Panc1 (cell line): ENCODE measurements around the gene POLQ. TPM values are rescaled to one million over a fixed set of nuclear protein-coding genes. Genes with fewer than 3 reads are reported as not detected.

Experiments used
- ATAC-seq: fragments of 200-7000 bp; cut with Tn5 transposase; 2 replicates; pipeline ENCODE4 v1.9.1; 2020; ENCODE audit warnings: mild to moderate bottlenecking, moderate library complexity
- BruUV-seq: library from RNA; stranded (reverse); fragments of 400-500 nt; replicated peaks from 2 replicates; lab custom pipeline; 2021; lab: Mats Ljungman, UMichigan
- CTCF ChIA-PET: fragments of 300-600 bp; sonication (Branson Sonifier 250); formaldehyde crosslinking; loops from one replicate; lab custom pipeline; 2022; ENCODE audit warnings: antibody characterized with exemption; lab: Charles Lee
- POLR2A ChIA-PET: fragments of 300-600 bp; sonication (Branson Sonifier 250); formaldehyde crosslinking; loops from one replicate; lab custom pipeline; 2022; ENCODE audit warnings: antibody characterized with exemption; lab: Charles Lee
- DNase-seq: peaks from one replicate; pipeline ENCODE4 v3.0.0-alpha.2; 2010; ENCODE audit warnings: low read depth, low spot score
- H3K27ac ChIP-seq: 2 replicates; pipeline ENCODE4 v1.5.1; 2011; ENCODE audit warnings: mild to moderate bottlenecking, low read length, inconsistent platforms
- H3K27me3 ChIP-seq: fragments of 200-500 bp; sonication (Bioruptor generic); 2 replicates; pipeline ENCODE4 v1.6.0; 2014; ENCODE audit warnings: low read length, inconsistent platforms; ENCODE audit not compliant: control insufficient read depth, insufficient read depth
- H3K36me3 ChIP-seq: fragments of 200-500 bp; sonication (Bioruptor generic); 2 replicates; pipeline ENCODE4 v1.5.1; 2014; ENCODE audit warnings: inconsistent platforms, mild to moderate bottlenecking, low read length, moderate library complexity; ENCODE audit not compliant: control insufficient read depth, insufficient read depth
- H3K4me1 ChIP-seq: 2 replicates; pipeline ENCODE4 v1.5.1; 2011; ENCODE audit warnings: inconsistent platforms, mild to moderate bottlenecking, low read length, moderate library complexity; ENCODE audit not compliant: control insufficient read depth, insufficient read depth
- H3K4me3 ChIP-seq, 2 experiments: 2 replicates each; pipeline ENCODE4 v1.5.1; 2011 to 2012; ENCODE audit warnings: low read depth in 2 of 2, low read length in 2 of 2, mild to moderate bottlenecking in 2 of 2, inconsistent platforms in 1 of 2, moderate library complexity in 1 of 2
- H3K9me3 ChIP-seq: fragments of 200-500 bp; sonication (Bioruptor generic); 2 replicates; pipeline ENCODE4 v1.5.1; 2014; ENCODE audit warnings: low read depth, mild to moderate bottlenecking, inconsistent platforms, low read length, moderate library complexity; ENCODE audit not compliant: control insufficient read depth, insufficient read depth
- CTCF ChIP-seq: fragments of 450-650 bp; IDR thresholded peaks from 2 replicates; pipeline ENCODE4 v1.5.1; 2017; ENCODE audit warnings: mild to moderate bottlenecking
- POLR2AphosphoS5 ChIP-seq: IDR thresholded peaks from 2 replicates; pipeline ENCODE4 v1.6.1; 2012; ENCODE audit warnings: mild to moderate bottlenecking, low read depth, low read length, moderate library complexity
- REST ChIP-seq, 2 experiments: IDR thresholded peaks; 2 replicates each; pipeline ENCODE4 v1.6.1; 2011 to 2012; ENCODE audit warnings: low read depth in 2 of 2, control low read depth in 1 of 2, low read length in 1 of 2, mild to moderate bottlenecking in 1 of 2, moderate library complexity in 1 of 2; ENCODE audit not compliant: insufficient read depth in 1 of 2
- SIN3A ChIP-seq: IDR thresholded peaks from 2 replicates; pipeline ENCODE4 v1.6.1; 2012; ENCODE audit warnings: low read depth, mild to moderate bottlenecking, low read length, moderate library complexity, borderline replicate concordance; ENCODE audit not compliant: insufficient read depth
- TCF7L2 ChIP-seq: IDR thresholded peaks from 2 replicates; pipeline ENCODE4 v1.6.1; 2011; ENCODE audit warnings: mild to moderate bottlenecking, low read depth, low read length, inconsistent platforms
- in situ Hi-C: cut with HindIII; loops from 2 replicates; pipeline ENCODE4 v1.10.0; 2016; ENCODE audit warnings: low sequenced_read_pairs, low pct_unique_long_range_greater_than_20kb
- intact Hi-C: fragments of 100-400 bp; cut with micrococcal nuclease; formaldehyde crosslinking; loops from one replicate; pipeline ENCODE4 v1.10.0; 2022; ENCODE audit not compliant: unreplicated experiment
- total RNA-seq: library from RNA; stranded (reverse); gene quantifications from one replicate; pipeline ENCODE4 v1.2.1, GENCODE V29; 2021; ENCODE audit not compliant: unreplicated experiment

Gene POLQ
- total RNA-seq, 1 experiment from 2014 or later, result 11.9 TPM

- H3K9me3 ChIP-seq, result no peaks in the 10 kb centered on the region
Measured at GRCh38 chr3:121520510-121520909, 25.3 kb downstream of the POLQ start.

GRCh38 chr3:121517953-121518655 is 27.7 kb downstream of the POLQ start:
- intact Hi-C loops, result no loop called here
- Histone ChIP-seq H3K4me3 (no peak overlapping the region), H3K27ac (no peak overlapping the region), H3K36me3 (no peaks in the 10 kb centered on the region; the same call in 1 of the 2 replicates), H3K9me3 (no peaks in the 10 kb centered on the region), H3K27me3 (no peaks in the 10 kb centered on the region), H3K4me1 (no peaks in the 10 kb centered on the region)
- ATAC-seq (no peak), DNase-seq (no peak)
- ChIA-PET CTCF (no interaction called here), POLR2A (no interaction called here)
- TF ChIP-seq POLR2AphosphoS5 (no peak), REST (IDR thresholded peaks at IDR 0.05; ENCODE audit: insufficient read depth in 1 of 2, low read depth in 2 of 2, low read length in 1 of 2) (no peak), SIN3A (no peak), TCF7L2 (no peak), CTCF (no peak)
- in situ Hi-C loops, result no loop called here
- TSS peak; percentile 44 for BruUV-seq

More at GRCh38 chr3:121520510-121520909, 25.3 kb downstream of the POLQ start:
- no peaks in the 10 kb centered on the region; the same call in 1 of the 2 replicates for H3K36me3 ChIP-seq
- no peak overlapping the region for H3K4me3 ChIP-seq
- intact Hi-C loops (no loop called here), in situ Hi-C loops (no loop called here)
- no peaks in the 10 kb centered on the region for H3K4me1 ChIP-seq
- TF ChIP-seq REST (IDR thresholded peaks at IDR 0.05; ENCODE audit: insufficient read depth in 1 of 2, low read depth in 2 of 2, low read length in 1 of 2), result no peak
- no peak for TF ChIP-seq TCF7L2
- no peak for TF ChIP-seq CTCF
- no peak for TF ChIP-seq POLR2AphosphoS5
- no peak for TF ChIP-seq SIN3A
- H3K27ac ChIP-seq, result no peak overlapping the region
- CTCF ChIA-PET, result no interaction called here
- no peak for ATAC-seq
- H3K27me3 ChIP-seq, result no peaks in the 10 kb centered on the region
- POLR2A ChIA-PET, result no interaction called here
- BruUV-seq, result no TSS peak
- no peak for DNase-seq
